MM.1S (cell line): ENCODE results near the gene TMCC1.
"Not testable (repeated sequence)": the region's sequence is repeated elsewhere in the genome, so short reads cannot be mapped to it uniquely, and the experiment has no call there.

Experiments
- DNase-seq: peaks from one replicate; pipeline ENCODE4 v3.0.0-alpha.2; 2015
- H2AFZ ChIP-seq: fragments of 300-600 bp; sonication (generic); 2 replicates; pipeline ENCODE4 v1.6.0; 2016; ENCODE audit warnings: antibody characterized with exemption, low read length
- H3F3A ChIP-seq: fragments of 300-600 bp; sonication (generic); 2 replicates; pipeline ENCODE4 v1.6.1; 2016; ENCODE audit warnings: mild to moderate bottlenecking, antibody characterized with exemption, low read length, moderate library complexity, mixed read lengths; ENCODE audit not compliant: insufficient read depth
- H3K27ac ChIP-seq: fragments of 300-600 bp; sonication (generic); 2 replicates; pipeline ENCODE4 v1.5.1; 2016; ENCODE audit warnings: mild to moderate bottlenecking, low read length
- H3K27me3 ChIP-seq: fragments of 300-600 bp; sonication (generic); replicated peaks from 2 replicates; pipeline ENCODE4 v1.6.0; 2016; ENCODE audit warnings: low read length; ENCODE audit not compliant: insufficient read depth
- H3K36me3 ChIP-seq: fragments of 300-600 bp; sonication (generic); replicated peaks from 2 replicates; pipeline ENCODE4 v1.6.1; 2016; ENCODE audit warnings: mild to moderate bottlenecking, low read length, mixed read lengths; ENCODE audit not compliant: insufficient read depth
- H3K4me1 ChIP-seq: fragments of 300-600 bp; sonication (generic); 2 replicates; pipeline ENCODE4 v1.6.1; 2016; ENCODE audit warnings: low read length, mixed read lengths
- H3K4me2 ChIP-seq: fragments of 300-600 bp; sonication (generic); 2 replicates; pipeline ENCODE4 v1.6.0; 2016; ENCODE audit warnings: low read depth, low read length
- H3K4me3 ChIP-seq: fragments of 300-600 bp; sonication (generic); 2 replicates; pipeline ENCODE4 v1.5.1; 2016; ENCODE audit warnings: low read length, mixed read lengths
- H3K79me2 ChIP-seq: fragments of 300-600 bp; sonication (generic); 2 replicates; pipeline ENCODE4 v1.6.1; 2016; ENCODE audit warnings: mixed run types, low read length, mixed read lengths
- H3K9ac ChIP-seq: fragments of 300-600 bp; sonication (generic); 2 replicates; pipeline ENCODE4 v1.6.1; 2016; ENCODE audit warnings: low read length, mixed read lengths
- H3K9me2 ChIP-seq: fragments of 300-600 bp; sonication (generic); replicated peaks from 2 replicates; pipeline ENCODE4 v1.6.1; 2016; ENCODE audit warnings: mild to moderate bottlenecking, low read length, mixed read lengths; ENCODE audit not compliant: insufficient read depth
- H3K9me3 ChIP-seq: fragments of 300-600 bp; sonication (generic); replicated peaks from 2 replicates; pipeline ENCODE4 v1.6.1; 2016; ENCODE audit warnings: mild to moderate bottlenecking, low read length, mixed read lengths; ENCODE audit not compliant: insufficient read depth
- H4K20me1 ChIP-seq: fragments of 300-600 bp; sonication (generic); 2 replicates; pipeline ENCODE4 v1.6.1; 2016; ENCODE audit warnings: mild to moderate bottlenecking, low read length, moderate library complexity, mixed read lengths; ENCODE audit not compliant: insufficient read depth
- CTCF ChIP-seq: fragments of 300-600 bp; sonication (generic); IDR thresholded peaks from 2 replicates; pipeline ENCODE4 v1.5.1; 2016; ENCODE audit warnings: antibody characterized with exemption, low read length, mixed read lengths
- EZH2 ChIP-seq: fragments of 300-600 bp; sonication (generic); optimal IDR thresholded peaks from 2 replicates; pipeline ENCODE3; 2017; ENCODE audit warnings: low read depth, mild to moderate bottlenecking, antibody characterized with exemption, low read length, mixed read lengths
- EZH2phosphoT487 ChIP-seq: fragments of 300-600 bp; sonication (generic); IDR thresholded peaks from 2 replicates; pipeline ENCODE4 v1.6.1; 2018; ENCODE audit warnings: antibody characterized with exemption, low read length

Gene TMCC1

GRCh38 chr3:129697229-129697969, 196.1 kb downstream of the TMCC1 start:
- no peak overlapping the region for H3K9ac ChIP-seq
- H3K4me2 ChIP-seq: no peak overlapping the region
- H2AFZ ChIP-seq: no peak overlapping the region
- H4K20me1 ChIP-seq: no peaks in the 10 kb centered on the region
- H3K27me3 ChIP-seq: no peaks in the 10 kb centered on the region
- DNase-seq: no peak
- H3K79me2 ChIP-seq: no peaks in the 10 kb centered on the region
- H3K4me1 ChIP-seq: no peaks in the 10 kb centered on the region
- no peak overlapping the region for H3K4me3 ChIP-seq
- H3K27ac ChIP-seq: no peak overlapping the region
- H3K9me3 ChIP-seq: no peaks in the 10 kb centered on the region
- no peak for TF ChIP-seq EZH2phosphoT487
- TF ChIP-seq CTCF: no peak
- no peak for TF ChIP-seq EZH2
- H3F3A ChIP-seq: no peaks in the 10 kb centered on the region
- no peaks in the 10 kb centered on the region for H3K36me3 ChIP-seq
- H3K9me2 ChIP-seq: no peaks in the 10 kb centered on the region

- not testable (repeated sequence) for DNase-seq, H3K4me1 ChIP-seq, H3K4me3 ChIP-seq, H3K79me2 ChIP-seq, H3K27me3 ChIP-seq, H3K9me3 ChIP-seq, H2AFZ ChIP-seq, H4K20me1 ChIP-seq, H3K9me2 ChIP-seq, H3K9ac ChIP-seq, H3K27ac ChIP-seq, H3K36me3 ChIP-seq, H3K4me2 ChIP-seq, H3F3A ChIP-seq
Measured at GRCh38 chr3:129696430-129696829, 197.1 kb downstream of the TMCC1 start.

- Histone ChIP-seq H4K20me1 (no peaks in the 10 kb centered on the region), H3K9me2 (no peaks in the 10 kb centered on the region), H3K4me2 (no peak overlapping the region), H3K4me1 (no peaks in the 10 kb centered on the region), H3K36me3 (no peaks in the 10 kb centered on the region), H2AFZ (no peak overlapping the region), H3K4me3 (no peak overlapping the region), H3K9ac (no peak overlapping the region), H3F3A (no peaks in the 10 kb centered on the region), H3K27ac (no peak overlapping the region), H3K79me2 (no peaks in the 10 kb centered on the region), H3K27me3 (no peaks in the 10 kb centered on the region), H3K9me3 (no peaks in the 10 kb centered on the region)
- no peak for DNase-seq
- TF ChIP-seq CTCF: no peak
Measured at GRCh38 chr3:129695230-129695629, 198.3 kb downstream of the TMCC1 start.

- H3K4me1 ChIP-seq: no peaks in the 10 kb centered on the region
- H3K36me3 ChIP-seq: no peaks in the 10 kb centered on the region
- no peaks in the 10 kb centered on the region for H3F3A ChIP-seq
- no peak overlapping the region for H3K4me2 ChIP-seq
- no peak overlapping the region for H2AFZ ChIP-seq
- H3K27ac ChIP-seq: no peak overlapping the region
- H3K79me2 ChIP-seq: no peaks in the 10 kb centered on the region
- no peak overlapping the region for H3K9ac ChIP-seq
- H4K20me1 ChIP-seq: no peaks in the 10 kb centered on the region
- TF ChIP-seq EZH2: no peak
- H3K9me3 ChIP-seq: no peaks in the 10 kb centered on the region
- no peak for DNase-seq
- no peak overlapping the region for H3K4me3 ChIP-seq
- no peaks in the 10 kb centered on the region for H3K27me3 ChIP-seq
- no peaks in the 10 kb centered on the region for H3K9me2 ChIP-seq
Measured at GRCh38 chr3:129694228-129694627, 199.3 kb downstream of the TMCC1 start.
